ENCODE data around the gene C17orf107. TPM values are rescaled to one million over a fixed set of nuclear protein-coding genes. Genes with fewer than 3 reads are reported as not detected.

Gene C17orf107
- total RNA-seq, 1 experiment from 2014 or later, result 2.1 TPM

- Mint-ChIP-seq H3K4me1 (ENCODE audit: low read depth, unreplicated experiment) (peaks cover 13% of the 10 kb centered on the region), H3K4me3 (ENCODE audit: low read depth, unreplicated experiment) (no peak overlapping the region), H3K27ac (ENCODE audit: unreplicated experiment) (peak overlapping the region; percentile 63), H3K9me3 (ENCODE audit: low read depth, unreplicated experiment) (peaks cover 2% of the 10 kb centered on the region), H3K36me3 (ENCODE audit: insufficient read depth, unreplicated experiment) (peaks cover 38% of the 10 kb centered on the region), H3K27me3 (ENCODE audit: unreplicated experiment) (no peaks in the 10 kb centered on the region)
- CTCF ChIA-PET, result interaction anchor here (0.6 kb wide), 1 partner anchor 135 kb away, joined by 3 read pairs; no protein-coding TSS in a partner anchor
- no peak for DNase-seq
- intact Hi-C loops (cut with micrococcal nuclease; ENCODE audit: unreplicated experiment), result no loop called here
- TF ChIP-seq, protein P1, sequence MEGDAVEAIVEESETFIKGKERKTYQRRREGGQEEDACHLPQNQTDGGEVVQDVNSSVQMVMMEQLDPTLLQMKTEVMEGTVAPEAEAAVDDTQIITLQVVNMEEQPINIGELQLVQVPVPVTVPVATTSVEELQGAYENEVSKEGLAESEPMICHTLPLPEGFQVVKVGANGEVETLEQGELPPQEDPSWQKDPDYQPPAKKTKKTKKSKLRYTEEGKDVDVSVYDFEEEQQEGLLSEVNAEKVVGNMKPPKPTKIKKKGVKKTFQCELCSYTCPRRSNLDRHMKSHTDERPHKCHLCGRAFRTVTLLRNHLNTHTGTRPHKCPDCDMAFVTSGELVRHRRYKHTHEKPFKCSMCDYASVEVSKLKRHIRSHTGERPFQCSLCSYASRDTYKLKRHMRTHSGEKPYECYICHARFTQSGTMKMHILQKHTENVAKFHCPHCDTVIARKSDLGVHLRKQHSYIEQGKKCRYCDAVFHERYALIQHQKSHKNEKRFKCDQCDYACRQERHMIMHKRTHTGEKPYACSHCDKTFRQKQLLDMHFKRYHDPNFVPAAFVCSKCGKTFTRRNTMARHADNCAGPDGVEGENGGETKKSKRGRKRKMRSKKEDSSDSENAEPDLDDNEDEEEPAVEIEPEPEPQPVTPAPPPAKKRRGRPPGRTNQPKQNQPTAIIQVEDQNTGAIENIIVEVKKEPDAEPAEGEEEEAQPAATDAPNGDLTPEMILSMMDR (IDR thresholded peaks at IDR 0.05; ENCODE audit: unreplicated experiment), result no peak
- no TSS peak for BruUV-seq (replicated peaks)
These were observed 52.1 kb downstream of the C17orf107 start for GRCh38 chr17:4951486-4951885.

Other genes starting within 250 kb of the C17orf107 start
- 55.0 and 56.9 TPM in 2 replicates for gene PELP1, start 195.4 kb upstream of the C17orf107 start, total RNA-seq (2022)
- gene ARRB2, start 188.9 kb upstream of the C17orf107 start, total RNA-seq (2022), result 21.1 and 27.6 TPM in 2 replicates
- gene MED11, start 168.1 kb upstream of the C17orf107 start, total RNA-seq (2022), result 10.9 and 13.5 TPM in 2 replicates
- 2.2 and 2.5 TPM in 2 replicates for gene ZMYND15, start 159.7 kb upstream of the C17orf107 start, total RNA-seq (2022)
- gene CXCL16, start 159.6 kb upstream of the C17orf107 start, total RNA-seq (2022), result 73.1 and 77.6 TPM in 2 replicates
- 0.54 and 0.56 TPM in 2 replicates for gene TM4SF5, start 127.7 kb upstream of the C17orf107 start, total RNA-seq (2022)
- gene VMO1, start 113.2 kb upstream of the C17orf107 start, total RNA-seq (2022), result 0.59 TPM in 1 of 2 replicates, not detected in the other
- 0.71 and 0.76 TPM in 2 replicates for gene GLTPD2, start 110.6 kb upstream of the C17orf107 start, total RNA-seq (2022)
- 121 and 132 TPM in 2 replicates for gene PSMB6, start 103.4 kb upstream of the C17orf107 start, total RNA-seq (2022)
- gene PLD2, start 92.4 kb upstream of the C17orf107 start, total RNA-seq (2022), result 11.0 and 13.0 TPM in 2 replicates
- gene MINK1, start 66.2 kb upstream of the C17orf107 start, total RNA-seq (2022), result 86.8 and 106 TPM in 2 replicates
- gene CHRNE, start 3.6 kb downstream of the C17orf107 start, total RNA-seq (2022), result 0.19 TPM in 1 of 2 replicates, not detected in the other
- not detected in 2 replicates for gene GP1BA, start 32.7 kb downstream of the C17orf107 start, total RNA-seq (2022)
- 37.7 and 38.4 TPM in 2 replicates for gene SLC25A11, start 40.5 kb downstream of the C17orf107 start, total RNA-seq (2022)
- gene RNF167, start 40.7 kb downstream of the C17orf107 start, total RNA-seq (2022), result 65.2 and 77.0 TPM in 2 replicates
- 580 and 605 TPM in 2 replicates for gene PFN1, start 49.0 kb downstream of the C17orf107 start, total RNA-seq (2022)
- 12.3 and 12.9 TPM in 2 replicates for gene ENO3, start 51.6 kb downstream of the C17orf107 start, total RNA-seq (2022)
- 34.3 and 34.9 TPM in 2 replicates for gene SPAG7, start 68.3 kb downstream of the C17orf107 start, total RNA-seq (2022)
- 21.4 and 32.3 TPM in 2 replicates for gene CAMTA2, start 88.1 kb downstream of the C17orf107 start, total RNA-seq (2022)
- gene INCA1, start 98.0 kb downstream of the C17orf107 start, total RNA-seq (2022), result 0.54 TPM in 1 of 2 replicates, not detected in the other
- 65.9 and 69.4 TPM in 2 replicates for gene KIF1C, start 98.4 kb downstream of the C17orf107 start, total RNA-seq (2022)
- gene SLC52A1, start 135.9 kb downstream of the C17orf107 start, total RNA-seq (2022), result 0.34 TPM in 1 of 2 replicates, not detected in the other
- gene ZFP3, start 178.9 kb downstream of the C17orf107 start, total RNA-seq (2022), result not detected in 2 replicates
- gene ZNF232, start 212.3 kb downstream of the C17orf107 start, total RNA-seq (2022), result 7.1 and 8.4 TPM in 2 replicates
- not detected in 2 replicates for gene USP6, start 216.5 kb downstream of the C17orf107 start, total RNA-seq (2022)